Caco-2 (cell line): Measurements from ENCODE around the gene NKD1. TPM values are rescaled to one million over a fixed set of nuclear protein-coding genes. Genes with fewer than 3 reads are reported as not detected.

Experiments
- BruUV-seq: library from RNA; stranded (reverse); fragments of 400-500 nt; replicated peaks from 2 replicates; lab custom pipeline; 2021; lab: Mats Ljungman, UMichigan
- CTCF ChIA-PET: fragments of 300-600 bp; sonication (Branson Sonifier 250); formaldehyde crosslinking; loops from one replicate; lab custom pipeline; 2022; ENCODE audit warnings: antibody characterized with exemption; lab: Charles Lee
- POLR2A ChIA-PET: fragments of 300-600 bp; sonication (Branson Sonifier 250); formaldehyde crosslinking; loops from one replicate; lab custom pipeline; 2022; ENCODE audit warnings: antibody characterized with exemption; lab: Charles Lee
- DNase-seq, 2 experiments: peaks; one replicate each; pipeline versions ENCODE4 v3.0.0 to v3.0.0-alpha.2; 2020 to 2022
- H3K27me3 ChIP-seq: replicated peaks from 2 replicates; pipeline ENCODE4 v1.6.0; 2011; ENCODE audit warnings: low read length; ENCODE audit not compliant: control insufficient read depth, insufficient read depth
- H3K36me3 ChIP-seq: 2 replicates; pipeline ENCODE4 v1.5.1; 2011; ENCODE audit warnings: low read length; ENCODE audit not compliant: control insufficient read depth, insufficient read depth
- H3K4me1 ChIP-seq: fragments of 250-450 bp; sonication (Bioruptor Pico); 2 replicates; pipeline ENCODE4 v1.5.1; 2020; ENCODE audit warnings: mild to moderate bottlenecking
- H3K4me3 ChIP-seq: 2 replicates; pipeline ENCODE4 v1.5.1; 2011; ENCODE audit warnings: low read depth, mild to moderate bottlenecking, control low read depth, low read length
- H3K9me3 ChIP-seq: fragments of 250-450 bp; sonication (Bioruptor Pico); 2 replicates; pipeline ENCODE4 v1.5.1; 2020; ENCODE audit warnings: mild to moderate bottlenecking, moderate library complexity
- H3K27ac Mint-ChIP-seq: one replicate; pipeline ENCODE4 v1.8.0; 2022; ENCODE audit warnings: mixed read lengths; ENCODE audit not compliant: unreplicated experiment
- H3K27me3 Mint-ChIP-seq: one replicate; pipeline ENCODE4 v1.8.0; 2022; ENCODE audit warnings: mixed read lengths; ENCODE audit not compliant: insufficient read depth, unreplicated experiment
- H3K36me3 Mint-ChIP-seq: one replicate; pipeline ENCODE4 v1.8.0; 2022; ENCODE audit warnings: mild to moderate bottlenecking, mixed read lengths; ENCODE audit not compliant: insufficient read depth, unreplicated experiment
- H3K4me1 Mint-ChIP-seq: one replicate; pipeline ENCODE4 v1.8.0; 2022; ENCODE audit warnings: low read depth, mixed read lengths; ENCODE audit not compliant: unreplicated experiment
- H3K4me3 Mint-ChIP-seq: one replicate; pipeline ENCODE4 v1.8.0; 2022; ENCODE audit warnings: mild to moderate bottlenecking, moderate library complexity, mixed read lengths; ENCODE audit not compliant: unreplicated experiment
- H3K9me3 Mint-ChIP-seq: one replicate; pipeline ENCODE4 v1.8.0; 2022; ENCODE audit warnings: mixed read lengths; ENCODE audit not compliant: unreplicated experiment
- intact Hi-C: fragments of 100-400 bp; cut with micrococcal nuclease; formaldehyde crosslinking; loops from one replicate; pipeline ENCODE4 v1.10.0; 2022; ENCODE audit not compliant: unreplicated experiment
- total RNA-seq: library from RNA; stranded (reverse); gene quantifications from 2 replicates; pipeline ENCODE4 v1.2.3, GENCODE V29; 2022
- TF ChIP-seq, protein P1 (sequence below), 2 experiments: fragments of 200-600 bp in 1 of 2; IDR thresholded peaks; 1 replicate in 1 of 2; 2 replicates in 1 of 2; pipeline versions ENCODE4 v1.5.1 to v1.8.0; 2011 to 2022; ENCODE audit warnings: antibody characterized with exemption in 1 of 2, control low read depth in 1 of 2, inconsistent platforms in 1 of 2, low read depth in 1 of 2, low read length in 1 of 2, mild to moderate bottlenecking in 1 of 2, moderate library complexity in 1 of 2; ENCODE audit not compliant: insufficient read depth in 1 of 2, severe bottlenecking in 1 of 2, unreplicated experiment in 1 of 2

The NKD1 gene
- total RNA-seq, 1 experiment from 2014 or later, result 54.9 TPM

DNA sequence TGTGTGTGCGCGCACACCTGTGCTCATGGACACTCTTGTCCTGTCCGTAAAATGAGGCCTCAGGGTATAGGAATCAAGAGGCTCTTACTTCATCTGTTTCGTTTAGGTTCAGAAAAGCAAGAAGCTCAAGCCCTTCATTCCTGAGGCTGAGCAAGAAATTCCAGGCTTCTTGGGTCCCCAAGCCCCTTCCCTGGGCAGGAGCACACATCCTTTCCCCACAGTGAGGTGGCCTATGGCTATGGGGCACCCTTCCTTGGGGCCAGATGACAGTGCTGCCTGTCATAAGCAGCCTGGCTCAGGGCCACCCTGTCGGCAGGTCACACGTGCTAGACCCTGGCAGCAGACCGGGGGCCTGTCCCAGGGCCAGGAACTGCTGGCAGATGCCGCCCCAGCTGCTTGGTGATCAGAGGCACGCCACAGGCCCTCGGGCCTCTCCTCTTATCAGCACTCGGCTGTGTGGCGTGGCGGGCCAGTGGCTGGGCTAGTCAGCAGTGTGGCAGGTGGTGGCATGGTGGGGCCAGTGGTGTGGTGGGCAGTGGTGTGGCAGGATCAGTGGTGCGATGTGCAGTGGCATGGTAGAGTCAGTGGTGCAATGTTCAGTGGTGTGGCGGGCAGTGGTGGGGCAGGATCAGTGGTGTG lies 50.2 kb downstream of the NKD1 start:
- no peaks in the 10 kb centered on the region for H3K9me3 ChIP-seq
- peaks cover 6% of the 10 kb centered on the region for H3K4me1 Mint-ChIP-seq
- DNase-seq, result no peak
- no peak overlapping the region for H3K4me3 ChIP-seq
- no peaks in the 10 kb centered on the region for H3K9me3 Mint-ChIP-seq
- H3K27ac Mint-ChIP-seq, result peak overlapping the region; percentile 24
- H3K27me3 Mint-ChIP-seq, result no peaks in the 10 kb centered on the region
- H3K4me1 ChIP-seq, result no peaks in the 10 kb centered on the region; the same call in 1 of the 2 replicates
- no peak overlapping the region for H3K4me3 Mint-ChIP-seq
- intact Hi-C loops, result no loop called here
- H3K36me3 ChIP-seq, result peaks cover 1% of the 10 kb centered on the region; the same call in 1 of the 2 replicates
- POLR2A ChIA-PET, result no interaction called here
- TF ChIP-seq, protein P1, sequence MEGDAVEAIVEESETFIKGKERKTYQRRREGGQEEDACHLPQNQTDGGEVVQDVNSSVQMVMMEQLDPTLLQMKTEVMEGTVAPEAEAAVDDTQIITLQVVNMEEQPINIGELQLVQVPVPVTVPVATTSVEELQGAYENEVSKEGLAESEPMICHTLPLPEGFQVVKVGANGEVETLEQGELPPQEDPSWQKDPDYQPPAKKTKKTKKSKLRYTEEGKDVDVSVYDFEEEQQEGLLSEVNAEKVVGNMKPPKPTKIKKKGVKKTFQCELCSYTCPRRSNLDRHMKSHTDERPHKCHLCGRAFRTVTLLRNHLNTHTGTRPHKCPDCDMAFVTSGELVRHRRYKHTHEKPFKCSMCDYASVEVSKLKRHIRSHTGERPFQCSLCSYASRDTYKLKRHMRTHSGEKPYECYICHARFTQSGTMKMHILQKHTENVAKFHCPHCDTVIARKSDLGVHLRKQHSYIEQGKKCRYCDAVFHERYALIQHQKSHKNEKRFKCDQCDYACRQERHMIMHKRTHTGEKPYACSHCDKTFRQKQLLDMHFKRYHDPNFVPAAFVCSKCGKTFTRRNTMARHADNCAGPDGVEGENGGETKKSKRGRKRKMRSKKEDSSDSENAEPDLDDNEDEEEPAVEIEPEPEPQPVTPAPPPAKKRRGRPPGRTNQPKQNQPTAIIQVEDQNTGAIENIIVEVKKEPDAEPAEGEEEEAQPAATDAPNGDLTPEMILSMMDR (IDR thresholded peaks at IDR 0.05; ENCODE audit: insufficient read depth in 1 of 2, low read depth in 1 of 2, low read length in 1 of 2, severe bottlenecking in 1 of 2, unreplicated experiment in 1 of 2), result no peak
- BruUV-seq, result no TSS peak
- CTCF ChIA-PET, result interaction anchor here (0.6 kb wide), 1 partner anchor 226 kb away, joined by 4 read pairs; no protein-coding TSS in a partner anchor
- no peaks in the 10 kb centered on the region for H3K27me3 ChIP-seq
- H3K36me3 Mint-ChIP-seq, result peaks cover 22% of the 10 kb centered on the region

DNA sequence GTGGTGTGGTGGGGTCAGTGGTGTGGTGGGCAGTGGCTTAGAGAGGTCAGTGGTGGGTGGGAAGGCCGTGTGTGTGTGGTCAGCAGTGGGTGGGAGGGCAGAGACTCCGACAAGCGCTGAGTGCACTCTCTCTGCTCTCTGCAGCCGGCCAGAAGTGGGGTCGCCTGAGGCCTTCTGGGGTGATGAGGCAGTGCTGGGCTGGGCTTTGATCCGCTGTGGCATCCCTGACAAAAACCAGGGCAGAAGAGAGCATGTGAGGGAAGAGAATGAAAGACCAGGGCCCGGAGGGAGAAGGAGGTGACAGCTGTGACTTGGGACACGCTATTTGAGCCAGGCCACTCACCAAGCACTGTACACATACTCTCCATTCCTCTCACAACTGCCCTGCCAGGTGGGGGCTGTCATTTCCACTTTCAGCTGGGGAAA lies 50.8 kb downstream of the NKD1 start:
- H3K4me1 Mint-ChIP-seq, result peaks cover 6% of the 10 kb centered on the region
- DNase-seq, result no peak
- peaks cover 1% of the 10 kb centered on the region; the same call in 1 of the 2 replicates for H3K36me3 ChIP-seq
- H3K4me1 ChIP-seq, result no peaks in the 10 kb centered on the region; the same call in 1 of the 2 replicates
- peaks cover 23% of the 10 kb centered on the region for H3K36me3 Mint-ChIP-seq
- H3K9me3 Mint-ChIP-seq, result no peaks in the 10 kb centered on the region
- no peak overlapping the region for H3K4me3 ChIP-seq
- H3K4me3 Mint-ChIP-seq, result no peak overlapping the region
- ChIA-PET CTCF (no interaction called here), POLR2A (no interaction called here)
- H3K27me3 ChIP-seq, result no peaks in the 10 kb centered on the region
- no peaks in the 10 kb centered on the region for H3K27me3 Mint-ChIP-seq
- TF ChIP-seq, protein P1 (IDR thresholded peaks at IDR 0.05; ENCODE audit: insufficient read depth in 1 of 2, low read depth in 1 of 2, low read length in 1 of 2, severe bottlenecking in 1 of 2, unreplicated experiment in 1 of 2), result no peak
- H3K9me3 ChIP-seq, result no peaks in the 10 kb centered on the region
- H3K27ac Mint-ChIP-seq, result peak overlapping the region; percentile 24
- no TSS peak for BruUV-seq
- intact Hi-C loops, result no loop called here

DNA sequence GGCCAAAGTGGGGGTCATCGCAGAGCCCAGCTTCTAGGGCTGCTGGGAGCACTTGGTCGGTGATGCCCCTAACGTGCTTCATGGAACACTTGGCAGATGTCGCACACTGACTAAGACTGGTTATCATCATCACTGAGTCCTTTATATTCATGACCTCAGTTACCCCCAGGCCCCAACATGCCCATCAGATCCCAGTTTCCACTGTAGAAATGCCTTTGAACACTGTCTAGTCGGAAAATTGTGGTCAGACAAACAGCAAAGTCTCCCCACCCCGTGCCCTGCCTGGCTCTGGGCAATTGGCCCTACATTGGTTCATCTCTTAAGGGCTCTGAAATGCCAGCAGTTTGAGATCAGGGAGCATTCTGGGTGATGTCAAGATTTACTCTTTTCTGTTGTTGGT lies 51.3 kb downstream of the NKD1 start:
- intact Hi-C loops, result no loop called here
- H3K9me3 ChIP-seq, result no peaks in the 10 kb centered on the region
- CTCF ChIA-PET, result no interaction called here
- no peaks in the 10 kb centered on the region for H3K27me3 ChIP-seq
- no peaks in the 10 kb centered on the region; the same call in 1 of the 2 replicates for H3K36me3 ChIP-seq
- Mint-ChIP-seq H3K4me3 (no peak overlapping the region), H3K27me3 (no peaks in the 10 kb centered on the region), H3K36me3 (peaks cover 21% of the 10 kb centered on the region), H3K27ac (no peak overlapping the region), H3K9me3 (no peaks in the 10 kb centered on the region), H3K4me1 (peaks cover 6% of the 10 kb centered on the region)
- H3K4me1 ChIP-seq, result no peaks in the 10 kb centered on the region; the same call in 1 of the 2 replicates
- no peak overlapping the region for H3K4me3 ChIP-seq
- TF ChIP-seq, protein P1 (IDR thresholded peaks at IDR 0.05; ENCODE audit: insufficient read depth in 1 of 2, low read depth in 1 of 2, low read length in 1 of 2, severe bottlenecking in 1 of 2, unreplicated experiment in 1 of 2), result no peak
- BruUV-seq, result no TSS peak
- no peak for DNase-seq
- POLR2A ChIA-PET, result no interaction called here
